Measurements from ENCODE around the gene RAP1GAP2.

GRCh38 chr17:3040882-3041281 is 244.6 kb downstream of the RAP1GAP2 start:
- TF ChIP-seq EZH2 (IDR thresholded peaks at IDR 0.05; ENCODE audit: borderline replicate concordance, low read depth, low read length, severe bottlenecking), result no peak
- TF ChIP-seq CTCF (IDR thresholded peaks at IDR 0.05; ENCODE audit: borderline replicate concordance, extremely low read depth, low read length, poor library complexity, severe bottlenecking), result no peak

All from DND-41 (cell line).